ENCODE measurements around the gene TMEM233. TPM values are rescaled to one million over a fixed set of nuclear protein-coding genes. Genes with fewer than 3 reads are reported as not detected.

TMEM233 gene
- total RNA-seq, 1 donor from 2014 or later: not detected

DNA sequence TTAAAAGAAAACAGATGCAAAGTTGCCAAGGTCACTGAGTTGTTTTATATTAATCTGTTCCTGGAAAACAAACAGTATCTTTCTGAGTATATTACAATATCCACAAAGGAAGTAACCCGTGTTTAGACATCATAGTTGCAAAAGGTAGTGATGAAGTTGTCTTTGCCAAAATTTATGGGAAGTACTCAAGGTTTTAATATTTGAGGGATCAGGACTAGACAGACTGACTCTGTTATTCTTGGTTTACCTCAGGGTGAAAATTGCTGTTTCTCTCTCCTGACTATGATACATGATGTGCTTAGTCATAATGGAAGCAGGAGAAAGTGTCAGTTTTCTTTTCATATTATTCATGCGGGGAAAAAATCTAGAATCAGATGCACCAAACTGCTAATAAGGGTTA is 28.3 kb downstream of the TMEM233 start:
- Mint-ChIP-seq H3K4me1 (no peaks in the 10 kb centered on the region), H3K36me3 (no peaks in the 10 kb centered on the region), H3K4me3 (no peak overlapping the region), H3K27me3 (ENCODE audit: low read depth) (peaks cover 26% of the 10 kb centered on the region), H3K27ac (no peak overlapping the region), H3K9me3 (peaks cover 2% of the 10 kb centered on the region)
- no peak for DNase-seq (ENCODE audit: low spot score in 2 of 2, unreplicated experiment in 2 of 2)
- TF ChIP-seq, protein P1, sequence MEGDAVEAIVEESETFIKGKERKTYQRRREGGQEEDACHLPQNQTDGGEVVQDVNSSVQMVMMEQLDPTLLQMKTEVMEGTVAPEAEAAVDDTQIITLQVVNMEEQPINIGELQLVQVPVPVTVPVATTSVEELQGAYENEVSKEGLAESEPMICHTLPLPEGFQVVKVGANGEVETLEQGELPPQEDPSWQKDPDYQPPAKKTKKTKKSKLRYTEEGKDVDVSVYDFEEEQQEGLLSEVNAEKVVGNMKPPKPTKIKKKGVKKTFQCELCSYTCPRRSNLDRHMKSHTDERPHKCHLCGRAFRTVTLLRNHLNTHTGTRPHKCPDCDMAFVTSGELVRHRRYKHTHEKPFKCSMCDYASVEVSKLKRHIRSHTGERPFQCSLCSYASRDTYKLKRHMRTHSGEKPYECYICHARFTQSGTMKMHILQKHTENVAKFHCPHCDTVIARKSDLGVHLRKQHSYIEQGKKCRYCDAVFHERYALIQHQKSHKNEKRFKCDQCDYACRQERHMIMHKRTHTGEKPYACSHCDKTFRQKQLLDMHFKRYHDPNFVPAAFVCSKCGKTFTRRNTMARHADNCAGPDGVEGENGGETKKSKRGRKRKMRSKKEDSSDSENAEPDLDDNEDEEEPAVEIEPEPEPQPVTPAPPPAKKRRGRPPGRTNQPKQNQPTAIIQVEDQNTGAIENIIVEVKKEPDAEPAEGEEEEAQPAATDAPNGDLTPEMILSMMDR (IDR thresholded peaks at IDR 0.05; ENCODE audit: unreplicated experiment): no peak

- Mint-ChIP-seq H3K4me1 (no peaks in the 10 kb centered on the region), H3K9me3 (no peaks in the 10 kb centered on the region), H3K4me3 (no peak overlapping the region), H3K36me3 (no peaks in the 10 kb centered on the region), H3K27ac (no peak overlapping the region), H3K27me3 (ENCODE audit: low read depth) (peaks cover 24% of the 10 kb centered on the region)
- no peak for DNase-seq (ENCODE audit: low spot score in 2 of 2, unreplicated experiment in 2 of 2)
- TF ChIP-seq, protein P1 (IDR thresholded peaks at IDR 0.05; ENCODE audit: unreplicated experiment): no peak
These were observed 31.4 kb downstream of the TMEM233 start for GRCh38 chr12:119624966-119625365.

DNA sequence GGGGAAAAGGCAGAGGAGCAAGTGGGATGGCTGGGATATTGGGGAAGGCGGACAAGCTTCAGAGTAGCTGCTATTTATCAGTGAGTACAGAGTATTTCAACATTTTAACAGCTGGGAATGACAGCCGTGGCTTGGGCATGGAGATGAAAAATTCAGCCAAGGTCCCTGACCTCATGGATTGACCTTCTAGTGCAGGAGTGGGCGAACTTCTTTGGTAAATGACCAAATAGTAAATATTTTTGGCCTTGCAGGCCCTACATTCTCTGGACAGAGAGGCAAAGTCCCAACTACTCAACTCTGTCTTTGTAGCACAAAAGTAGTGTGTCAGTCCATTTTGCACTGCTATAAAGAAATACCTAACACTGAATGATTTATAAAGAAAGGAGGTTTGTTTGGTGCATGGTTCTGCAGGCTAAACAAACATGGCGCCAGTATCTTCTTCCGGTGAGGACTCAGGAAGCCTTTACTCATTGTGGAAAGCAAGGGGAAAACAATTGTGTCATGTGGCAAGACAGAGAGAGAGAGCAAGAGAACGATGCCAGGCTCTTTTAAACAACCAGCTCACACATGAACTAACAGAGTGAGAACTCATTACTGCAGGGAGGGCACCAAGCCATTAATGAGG is 33.6 kb downstream of the TMEM233 start:
- peaks cover 5% of the 10 kb centered on the region for H3K9me3 Mint-ChIP-seq
- no peak overlapping the region for H3K27ac Mint-ChIP-seq
- H3K4me1 Mint-ChIP-seq: no peaks in the 10 kb centered on the region
- peaks cover 20% of the 10 kb centered on the region for H3K27me3 Mint-ChIP-seq (ENCODE audit: low read depth)
- no peak overlapping the region for H3K4me3 Mint-ChIP-seq
- TF ChIP-seq, protein P1 (IDR thresholded peaks at IDR 0.05; ENCODE audit: unreplicated experiment): no peak
- no peak for DNase-seq (ENCODE audit: low spot score in 2 of 2, unreplicated experiment in 2 of 2)
- H3K36me3 Mint-ChIP-seq: no peaks in the 10 kb centered on the region

DNA sequence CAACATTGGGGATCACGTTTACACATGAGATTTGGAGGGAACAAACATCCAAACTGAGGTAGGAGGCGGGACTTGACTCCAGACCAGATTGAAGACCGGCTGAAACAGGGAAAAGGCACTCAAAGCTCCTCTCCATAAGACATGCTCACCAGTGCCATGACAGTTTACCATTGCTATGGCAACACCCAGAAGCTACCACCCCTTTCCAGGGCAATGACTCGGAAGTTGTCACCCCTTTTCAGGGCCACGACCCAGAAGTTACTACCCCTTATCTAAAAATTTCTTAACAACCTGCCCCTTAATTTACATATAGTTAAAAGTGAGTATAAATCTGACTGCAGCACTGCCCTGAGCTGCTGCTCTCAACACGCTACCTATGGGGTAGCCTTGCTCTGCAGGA is 34.1 kb downstream of the TMEM233 start:
- Mint-ChIP-seq H3K4me1 (no peaks in the 10 kb centered on the region), H3K4me3 (no peak overlapping the region), H3K27ac (no peak overlapping the region), H3K9me3 (peaks cover 5% of the 10 kb centered on the region), H3K36me3 (no peaks in the 10 kb centered on the region), H3K27me3 (ENCODE audit: low read depth) (peaks cover 19% of the 10 kb centered on the region)
- DNase-seq (ENCODE audit: low spot score in 2 of 2, unreplicated experiment in 2 of 2): no peak
- TF ChIP-seq, protein P1 (IDR thresholded peaks at IDR 0.05; ENCODE audit: unreplicated experiment): no peak

DNA sequence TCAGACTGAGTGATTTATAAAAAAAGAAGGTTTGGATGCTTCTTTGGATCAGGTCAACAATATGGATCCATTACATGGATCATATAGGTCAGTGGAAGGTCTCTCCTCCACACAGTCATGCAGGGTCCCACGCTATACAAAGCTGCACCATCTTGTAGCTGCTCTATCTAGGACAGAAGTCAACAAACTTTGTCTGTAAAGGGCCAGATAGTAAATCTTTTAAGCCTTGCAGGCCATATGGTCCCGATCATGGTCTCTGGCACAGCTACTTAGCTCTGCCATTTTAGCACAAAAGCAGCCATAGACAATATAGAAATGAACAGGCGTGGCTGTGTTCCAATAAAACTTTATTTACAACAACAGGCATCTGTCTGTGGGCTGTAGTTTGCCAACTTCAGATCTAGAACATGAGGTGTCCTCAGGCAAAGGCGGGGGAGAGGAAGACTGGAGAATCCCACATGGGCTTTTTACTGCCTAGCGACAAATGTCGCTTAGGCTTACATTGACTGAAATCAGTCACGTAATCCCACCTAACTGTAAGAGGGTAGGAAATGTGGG is 36.7 kb downstream of the TMEM233 start:
- Mint-ChIP-seq H3K9me3 (peaks cover 5% of the 10 kb centered on the region), H3K27me3 (ENCODE audit: low read depth) (peaks cover 24% of the 10 kb centered on the region), H3K27ac (no peak overlapping the region), H3K4me3 (no peak overlapping the region), H3K36me3 (no peaks in the 10 kb centered on the region), H3K4me1 (no peaks in the 10 kb centered on the region)
- DNase-seq (ENCODE audit: low spot score in 2 of 2, unreplicated experiment in 2 of 2): no peak
- TF ChIP-seq, protein P1 (IDR thresholded peaks at IDR 0.05; ENCODE audit: unreplicated experiment): no peak
